Activated CD4-positive, alpha-beta T cell treated with anti-CD3 and anti-CD28 coated beads, Interleukin-2, amount 10 ng/mL, durations not matched to agents 24 days and 14 days (primary cell): ENCODE results near the gene COLEC12. TPM values are rescaled to one million over a fixed set of nuclear protein-coding genes. Genes with fewer than 3 reads are reported as not detected.
"Not testable (repeated sequence)": the region's sequence is repeated elsewhere in the genome, so short reads cannot be mapped to it uniquely, and the experiment has no call there.

ENCODE experiments used
- DNase-seq: peaks from one replicate; pipeline ENCODE4 v3.0.0; 2022
- H3K27ac Mint-ChIP-seq: one replicate; pipeline ENCODE4 v1.8.0; 2022; ENCODE audit warnings: mild to moderate bottlenecking, mixed read lengths
- H3K27me3 Mint-ChIP-seq: one replicate; pipeline ENCODE4 v1.8.0; 2022; ENCODE audit warnings: mixed read lengths
- H3K36me3 Mint-ChIP-seq: one replicate; pipeline ENCODE4 v1.8.0; 2022; ENCODE audit warnings: low read depth, mild to moderate bottlenecking, mixed read lengths
- H3K4me1 Mint-ChIP-seq: one replicate; pipeline ENCODE4 v1.8.0; 2021; ENCODE audit warnings: mixed read lengths
- H3K4me3 Mint-ChIP-seq: one replicate; pipeline ENCODE4 v1.8.0; 2022; ENCODE audit warnings: mild to moderate bottlenecking, moderate library complexity, mixed read lengths
- H3K9me3 Mint-ChIP-seq: one replicate; pipeline ENCODE4 v1.8.0; 2021; ENCODE audit warnings: mixed read lengths
- intact Hi-C: fragments of 100-400 bp; cut with micrococcal nuclease; formaldehyde crosslinking; loops from one replicate; pipeline ENCODE4 v1.15.1; 2023
- total RNA-seq: library from RNA; stranded (reverse); gene quantifications from 2 replicates; pipeline ENCODE4 v1.2.3, GENCODE V29; 2022

The COLEC12 gene
- total RNA-seq, 1 donor from 2014 or later = not detected

DNA sequence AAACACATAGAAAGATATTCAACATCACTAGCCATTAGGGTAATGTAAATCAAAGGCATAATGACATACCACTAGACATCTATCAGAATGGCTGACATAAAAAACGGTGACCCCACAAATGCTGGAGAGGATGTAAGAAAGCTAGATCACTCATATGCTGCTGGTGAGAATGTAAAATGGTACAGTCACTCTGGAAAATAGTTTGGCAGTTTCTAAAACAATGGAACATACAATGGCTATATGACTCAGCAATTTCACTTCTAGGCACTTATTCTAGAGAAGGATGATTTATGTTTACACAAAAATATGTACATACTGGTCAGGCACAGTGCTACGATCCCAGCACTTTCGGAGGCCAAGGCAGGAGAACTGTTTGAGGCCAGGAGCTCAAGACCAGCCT is 87.3 kb downstream of the COLEC12 start:
- no peak for DNase-seq
- Mint-ChIP-seq H3K9me3 (no peaks in the 10 kb centered on the region), H3K36me3 (no peaks in the 10 kb centered on the region), H3K4me3 (no peak overlapping the region), H3K27me3 (peaks cover 10% of the 10 kb centered on the region), H3K27ac (no peak overlapping the region), H3K4me1 (no peaks in the 10 kb centered on the region)
- intact Hi-C loops = no loop called here

DNA sequence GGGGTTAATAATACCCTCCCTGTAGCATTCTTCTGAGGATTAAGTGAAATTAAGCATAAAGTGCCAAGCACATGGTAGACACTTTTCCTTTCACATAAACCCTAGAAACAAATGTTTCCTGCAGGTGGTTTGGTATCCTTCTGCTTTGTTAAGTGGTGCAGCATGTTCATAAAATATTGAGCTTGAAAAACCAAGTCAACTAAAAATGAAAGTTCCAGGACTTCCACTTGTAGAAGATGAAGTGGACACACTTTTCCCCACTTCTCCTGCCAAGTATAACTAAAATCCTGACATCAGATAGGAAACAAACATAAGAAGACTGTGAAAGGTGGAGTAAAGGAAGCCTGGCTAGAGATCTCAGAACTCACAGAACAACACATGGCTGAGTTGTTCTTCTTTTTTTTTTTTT is 90.5 kb downstream of the COLEC12 start:
- no peak overlapping the region for H3K4me3 Mint-ChIP-seq
- peaks cover 4% of the 10 kb centered on the region for H3K9me3 Mint-ChIP-seq
- peaks cover 10% of the 10 kb centered on the region for H3K27me3 Mint-ChIP-seq
- intact Hi-C loops = no loop called here
- no peak overlapping the region for H3K27ac Mint-ChIP-seq
- H3K4me1 Mint-ChIP-seq = no peaks in the 10 kb centered on the region
- DNase-seq = no peak
- H3K36me3 Mint-ChIP-seq = no peaks in the 10 kb centered on the region

DNA sequence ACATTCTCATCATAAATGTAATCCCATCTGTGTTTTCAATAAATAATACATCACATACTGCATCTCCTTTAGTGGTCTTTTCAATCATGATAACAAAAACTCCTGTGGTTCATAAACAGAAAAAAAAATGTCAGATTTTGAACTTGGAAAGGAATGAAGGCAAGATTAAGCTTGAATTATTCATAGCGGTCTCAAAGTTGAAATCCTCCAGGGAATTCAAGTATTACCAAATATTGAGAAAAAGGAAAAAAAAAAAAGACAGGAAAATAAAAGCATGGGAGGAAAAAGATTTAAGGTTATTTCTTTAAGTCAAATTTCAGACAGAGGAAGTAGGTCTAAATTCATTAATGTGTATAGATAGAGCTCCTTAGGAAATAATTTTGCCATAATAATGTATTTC is 92.1 kb downstream of the COLEC12 start:
- peaks cover 5% of the 10 kb centered on the region for H3K9me3 Mint-ChIP-seq
- DNase-seq = no peak
- H3K27ac Mint-ChIP-seq = no peak overlapping the region
- no peaks in the 10 kb centered on the region for H3K4me1 Mint-ChIP-seq
- H3K36me3 Mint-ChIP-seq = no peaks in the 10 kb centered on the region
- intact Hi-C loops = no loop called here
- H3K4me3 Mint-ChIP-seq = no peak overlapping the region
- H3K27me3 Mint-ChIP-seq = peaks cover 10% of the 10 kb centered on the region

DNA sequence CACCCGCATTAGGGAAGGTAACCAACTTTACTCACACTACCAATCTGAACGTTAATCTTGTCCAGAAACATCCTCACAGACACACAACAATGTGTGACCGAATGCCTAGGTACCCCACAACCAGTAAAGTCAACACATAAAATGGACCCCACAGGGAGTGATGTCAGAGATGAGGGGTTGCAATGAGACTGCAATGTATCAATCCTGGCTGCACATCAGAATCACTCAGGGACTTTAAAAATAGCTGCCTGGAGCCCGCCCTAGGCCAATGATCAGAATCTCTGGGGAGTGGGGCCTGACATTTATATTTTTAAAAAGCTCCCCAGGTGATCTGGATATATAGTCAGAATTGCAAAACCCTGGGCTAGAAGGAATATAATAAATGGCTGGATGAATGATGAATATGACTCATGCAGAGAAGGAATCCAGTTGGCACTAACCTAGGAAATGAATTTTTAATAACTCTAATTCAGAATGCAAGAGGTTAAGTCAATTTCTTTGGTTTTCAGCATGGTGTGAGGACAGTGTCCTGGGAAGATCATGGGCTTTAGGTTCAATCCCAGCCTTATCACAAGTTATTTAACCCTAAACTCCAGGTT is 92.8 kb downstream of the COLEC12 start:
- intact Hi-C loops = no loop called here
- DNase-seq = no peak
- Mint-ChIP-seq H3K9me3 (peaks cover 5% of the 10 kb centered on the region), H3K4me1 (no peaks in the 10 kb centered on the region), H3K27me3 (peaks cover 7% of the 10 kb centered on the region), H3K27ac (no peak overlapping the region), H3K4me3 (no peak overlapping the region), H3K36me3 (no peaks in the 10 kb centered on the region)

DNA sequence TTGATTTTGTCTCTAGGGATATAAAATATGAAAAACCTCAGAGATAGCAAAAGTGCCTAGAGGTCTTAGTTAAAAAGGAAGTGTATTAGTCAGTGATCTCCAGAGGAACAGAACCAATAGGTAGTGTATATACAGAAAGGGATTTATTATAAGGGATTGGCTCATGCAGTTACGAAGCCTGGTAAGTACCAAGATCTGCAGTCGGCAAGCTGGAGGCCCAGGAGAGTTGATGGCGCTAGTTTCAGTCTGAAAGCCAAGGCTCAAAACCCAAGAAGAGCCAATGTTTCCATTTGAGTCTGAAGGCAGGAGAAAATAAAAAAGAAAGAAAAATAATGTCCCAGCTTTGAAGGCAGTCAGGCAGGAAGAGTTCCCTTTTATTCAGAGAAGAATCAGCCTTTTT is 93.3 kb downstream of the COLEC12 start:
- Mint-ChIP-seq H3K27ac (no peak overlapping the region), H3K9me3 (peaks cover 5% of the 10 kb centered on the region), H3K36me3 (no peaks in the 10 kb centered on the region), H3K4me3 (no peak overlapping the region), H3K4me1 (no peaks in the 10 kb centered on the region), H3K27me3 (peaks cover 6% of the 10 kb centered on the region)
- no peak for DNase-seq
- intact Hi-C loops = no loop called here

DNA sequence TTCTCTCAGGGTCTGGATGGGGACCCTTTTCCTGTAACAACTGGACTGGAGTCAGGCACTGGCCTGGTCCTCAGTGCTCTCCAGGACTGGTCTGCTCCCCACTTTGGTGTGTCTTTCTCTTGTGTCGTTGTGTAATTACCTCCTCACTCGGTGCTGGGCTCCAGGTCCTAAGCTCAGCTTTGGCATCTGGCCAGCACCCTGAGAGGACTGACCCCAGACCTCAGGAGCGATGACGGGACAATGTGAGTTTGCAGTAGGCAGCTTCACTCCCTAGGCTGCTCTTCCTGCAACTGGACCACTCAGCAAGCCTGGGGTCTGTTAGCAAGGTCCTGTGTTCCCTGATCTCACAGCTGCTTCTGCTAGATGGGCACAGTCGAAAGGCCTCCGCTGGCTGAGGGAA is 93.8 kb downstream of the COLEC12 start:
- intact Hi-C loops = no loop called here
- Mint-ChIP-seq H3K27ac (no peak overlapping the region), H3K36me3 (no peaks in the 10 kb centered on the region), H3K4me3 (no peak overlapping the region), H3K27me3 (peaks cover 3% of the 10 kb centered on the region), H3K9me3 (peaks cover 5% of the 10 kb centered on the region), H3K4me1 (no peaks in the 10 kb centered on the region)
- DNase-seq = no peak

DNA sequence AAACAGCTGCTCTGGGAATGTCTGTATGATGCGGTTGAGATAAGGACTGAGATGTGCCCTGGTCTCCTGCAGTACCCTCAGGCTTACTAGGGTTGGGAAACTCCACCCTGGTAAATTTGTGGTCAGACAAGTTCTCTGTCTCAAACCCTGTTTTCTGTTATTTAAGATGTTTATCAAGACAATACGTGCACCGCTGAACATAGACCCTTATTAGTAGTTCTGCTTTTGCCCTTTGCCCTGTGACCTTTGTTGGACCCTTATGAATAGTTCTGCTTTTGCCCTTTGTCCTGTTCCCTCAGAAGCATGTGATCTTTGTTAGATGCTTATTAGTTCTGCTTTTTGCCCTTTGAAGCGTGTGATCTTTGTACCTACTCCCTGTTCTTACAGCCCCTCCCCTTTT is 95.5 kb downstream of the COLEC12 start:
- H3K27ac Mint-ChIP-seq, H3K9me3 Mint-ChIP-seq, H3K27me3 Mint-ChIP-seq, H3K4me1 Mint-ChIP-seq, DNase-seq, H3K36me3 Mint-ChIP-seq, H3K4me3 Mint-ChIP-seq, intact Hi-C loops: not testable (repeated sequence)

DNA sequence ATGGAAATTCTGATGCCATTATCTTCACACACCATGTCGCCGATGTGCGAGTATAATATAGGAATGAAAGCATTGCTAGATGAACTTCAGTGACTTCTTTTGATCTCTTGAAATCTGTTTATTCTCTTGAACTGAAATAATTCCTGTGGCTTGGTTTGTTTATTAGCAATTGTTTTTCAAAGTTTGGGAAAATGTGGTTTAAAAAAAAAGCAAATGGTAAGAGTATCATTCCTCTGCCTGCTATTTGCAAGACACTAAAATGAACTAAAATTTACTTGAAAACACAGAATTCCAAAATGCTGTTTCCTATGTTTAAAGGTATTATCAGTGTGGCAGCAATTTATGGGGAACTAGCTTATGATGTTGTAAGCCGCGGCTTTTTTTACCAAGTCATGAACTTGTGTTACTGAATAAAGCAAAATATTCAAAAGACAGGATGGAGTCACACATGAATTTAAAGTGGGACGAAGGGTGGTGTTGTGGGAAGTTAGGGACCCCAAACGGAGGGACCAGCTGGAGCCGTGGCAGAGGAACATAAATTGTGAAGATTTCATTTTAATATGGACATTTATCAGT is 96.4 kb downstream of the COLEC12 start:
- Mint-ChIP-seq H3K27ac (no peak overlapping the region), H3K36me3 (no peaks in the 10 kb centered on the region)
- intact Hi-C loops = no loop called here

DNA sequence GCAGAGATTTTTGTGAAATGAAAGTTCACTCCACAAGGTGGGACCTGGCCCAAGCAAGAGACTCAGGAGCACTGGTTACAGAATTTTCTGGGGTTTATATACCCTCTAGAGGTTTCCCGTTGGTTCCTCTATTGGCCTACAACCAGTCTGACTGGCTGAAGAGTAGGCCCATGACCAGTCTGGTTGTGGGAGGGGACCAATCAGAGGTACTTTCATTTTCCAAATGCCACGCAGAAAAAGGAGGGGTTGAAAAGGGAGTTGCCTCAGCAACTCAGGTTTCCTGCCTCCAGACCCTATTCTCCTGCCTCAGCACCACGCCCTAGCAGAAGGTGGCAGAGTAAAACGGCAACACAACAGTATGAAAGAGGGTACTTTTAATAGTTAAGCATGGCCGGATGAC is 98.4 kb downstream of the COLEC12 start:
- Mint-ChIP-seq H3K9me3 (peaks cover 5% of the 10 kb centered on the region), H3K4me1 (no peaks in the 10 kb centered on the region), H3K27ac (no peak overlapping the region), H3K36me3 (no peaks in the 10 kb centered on the region), H3K27me3 (peaks cover 3% of the 10 kb centered on the region), H3K4me3 (no peak overlapping the region)
- DNase-seq = no peak
- intact Hi-C loops = no loop called here

More for the DNA sequence above, 96.4 kb downstream of the COLEC12 start:
- no peak for DNase-seq
- H3K27me3 Mint-ChIP-seq = no peaks in the 10 kb centered on the region
- peaks cover 5% of the 10 kb centered on the region for H3K9me3 Mint-ChIP-seq
- H3K4me1 Mint-ChIP-seq = no peaks in the 10 kb centered on the region
- no peak overlapping the region for H3K4me3 Mint-ChIP-seq

DNA sequence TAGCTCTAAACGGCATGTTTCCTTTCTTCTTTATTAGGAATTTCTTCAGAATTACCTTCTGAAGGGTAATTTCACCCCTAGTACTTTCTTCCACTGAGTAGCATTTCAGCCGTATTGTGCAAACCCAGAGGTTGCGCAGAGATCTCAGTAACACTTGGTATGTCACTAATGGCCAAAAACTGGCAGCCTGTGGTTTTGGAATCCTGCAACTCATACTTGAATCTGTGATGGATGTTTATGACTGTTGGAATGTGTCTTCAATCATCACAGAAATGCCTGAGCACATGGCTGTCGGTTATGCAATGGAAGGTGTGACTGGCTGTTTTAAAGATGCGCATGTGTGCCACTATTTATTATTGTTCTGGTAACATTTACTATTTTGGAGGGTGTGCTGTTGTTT is 100.0 kb downstream of the COLEC12 start:
- Mint-ChIP-seq H3K4me1 (no peaks in the 10 kb centered on the region), H3K36me3 (no peaks in the 10 kb centered on the region), H3K9me3 (peaks cover 5% of the 10 kb centered on the region), H3K4me3 (no peak overlapping the region), H3K27ac (no peak overlapping the region), H3K27me3 (peaks cover 9% of the 10 kb centered on the region)
- no peak for DNase-seq
- intact Hi-C loops = no loop called here

DNA sequence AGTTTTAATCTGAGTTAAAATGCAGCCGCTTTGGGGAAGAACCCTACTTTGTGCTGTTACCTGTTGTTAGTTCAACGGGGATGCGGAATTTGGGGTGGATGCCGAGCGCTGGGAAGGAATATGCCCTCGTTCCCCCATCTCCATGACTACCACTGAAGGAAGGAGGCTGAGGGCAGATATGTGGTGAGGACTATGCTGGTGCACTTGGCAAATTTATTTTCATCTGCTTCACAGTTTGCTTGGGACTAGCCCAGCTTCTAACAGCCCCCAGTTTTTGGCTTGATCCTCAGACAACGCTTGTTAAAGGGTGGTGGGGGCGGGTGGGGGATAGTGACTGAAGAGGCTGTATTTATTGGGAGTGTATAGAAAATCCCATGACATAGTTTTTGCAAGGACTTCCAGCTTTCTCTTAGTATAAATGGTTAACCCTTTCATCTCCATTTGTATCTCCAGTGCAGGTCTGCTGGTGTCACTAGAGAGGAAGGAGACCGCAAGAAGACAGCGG is 100.8 kb downstream of the COLEC12 start:
- intact Hi-C loops = no loop called here
- H3K4me1 Mint-ChIP-seq = no peaks in the 10 kb centered on the region
- no peak for DNase-seq
- H3K4me3 Mint-ChIP-seq = no peak overlapping the region
- no peaks in the 10 kb centered on the region for H3K9me3 Mint-ChIP-seq
- no peaks in the 10 kb centered on the region for H3K36me3 Mint-ChIP-seq
- peaks cover 9% of the 10 kb centered on the region for H3K27me3 Mint-ChIP-seq
- no peak overlapping the region for H3K27ac Mint-ChIP-seq

DNA sequence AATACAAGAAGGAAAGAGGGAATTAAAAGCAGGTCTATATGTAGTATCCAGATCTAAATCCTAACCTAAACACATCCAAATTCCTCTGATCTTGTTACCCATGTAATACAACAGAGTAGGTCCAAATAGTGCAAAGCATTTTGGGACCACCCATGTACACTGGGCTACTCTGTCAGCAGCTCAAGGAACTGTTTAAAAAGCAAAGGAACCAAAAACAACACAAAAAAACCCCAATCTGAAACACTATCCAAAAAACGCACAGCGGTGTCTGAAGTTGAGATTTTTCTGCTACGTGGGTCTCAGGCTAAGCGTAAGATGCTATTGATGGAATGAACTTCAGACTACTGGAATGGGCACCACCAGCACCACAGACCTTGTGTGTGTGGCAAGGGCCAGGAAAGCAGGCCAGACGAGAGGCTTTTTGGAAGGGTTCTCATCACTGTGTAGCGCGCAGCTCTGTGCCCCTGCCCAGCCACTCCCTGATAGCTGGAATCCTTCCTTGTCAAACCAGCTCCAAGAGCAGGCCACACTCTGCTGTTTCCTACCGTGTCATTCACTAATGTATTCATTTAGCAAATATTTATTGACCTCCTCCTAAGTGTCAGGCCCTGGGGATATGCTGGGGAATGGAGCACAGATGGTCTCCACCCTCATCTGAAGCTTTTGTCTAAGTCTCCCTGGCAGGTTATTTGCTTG is 101.4 kb downstream of the COLEC12 start:
- peaks cover 9% of the 10 kb centered on the region for H3K27me3 Mint-ChIP-seq
- no peak for DNase-seq

DNA sequence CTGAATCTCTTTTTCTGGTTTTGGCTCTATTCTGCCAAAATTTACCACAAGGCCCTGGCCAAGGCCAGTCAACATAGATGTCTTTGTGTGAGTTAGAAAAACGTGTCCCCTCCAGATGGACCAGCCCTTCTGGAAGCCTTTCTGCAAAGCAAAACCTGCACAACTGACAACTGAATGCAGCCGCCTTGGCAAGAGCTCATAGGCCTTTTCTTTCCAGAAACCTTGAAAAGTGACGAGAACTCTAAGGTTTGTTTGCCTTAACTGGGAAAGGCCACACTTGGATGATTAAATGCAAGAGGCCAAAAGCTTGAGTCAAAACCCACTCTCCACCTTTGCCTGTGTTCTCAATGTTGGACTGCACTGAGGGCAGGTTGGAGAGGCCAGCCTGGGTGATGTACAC is 103.9 kb downstream of the COLEC12 start:
- Mint-ChIP-seq H3K27ac (no peak overlapping the region), H3K36me3 (no peaks in the 10 kb centered on the region), H3K9me3 (no peaks in the 10 kb centered on the region), H3K4me1 (no peaks in the 10 kb centered on the region), H3K4me3 (no peak overlapping the region), H3K27me3 (peaks cover 14% of the 10 kb centered on the region)
- intact Hi-C loops = no loop called here
- no peak for DNase-seq

More for the DNA sequence above, 101.4 kb downstream of the COLEC12 start:
- Mint-ChIP-seq H3K27ac (no peak overlapping the region), H3K4me3 (no peak overlapping the region), H3K36me3 (no peaks in the 10 kb centered on the region), H3K4me1 (no peaks in the 10 kb centered on the region), H3K9me3 (no peaks in the 10 kb centered on the region)
- intact Hi-C loops = no loop called here

DNA sequence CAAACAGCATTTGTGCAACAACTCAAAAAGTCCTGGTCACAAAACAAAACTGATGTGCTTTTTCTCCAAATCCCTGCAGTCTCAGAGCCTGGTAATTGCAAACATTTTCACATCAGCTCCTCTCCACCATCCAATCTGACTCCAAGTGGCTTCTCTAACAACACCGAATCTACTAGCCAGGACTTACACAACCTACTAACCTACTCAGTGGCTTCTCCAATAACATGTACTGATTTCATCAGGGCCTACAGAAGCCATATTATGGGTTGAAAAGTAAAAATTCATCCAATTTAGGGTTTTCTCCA is 104.3 kb downstream of the COLEC12 start:
- no peak overlapping the region for H3K27ac Mint-ChIP-seq
- no peak overlapping the region for H3K4me3 Mint-ChIP-seq
- DNase-seq = no peak
- H3K4me1 Mint-ChIP-seq = no peaks in the 10 kb centered on the region
- H3K27me3 Mint-ChIP-seq = peaks cover 17% of the 10 kb centered on the region
- H3K9me3 Mint-ChIP-seq = no peaks in the 10 kb centered on the region
- intact Hi-C loops = no loop called here
- no peaks in the 10 kb centered on the region for H3K36me3 Mint-ChIP-seq
